GM18526 (cell line): ENCODE data around the gene PTPN14.

Experiments
- POLR2A ChIP-seq: IDR thresholded peaks from 3 replicates; pipeline ENCODE4 v1.6.1; 2011; ENCODE audit not compliant: insufficient read length; ENCODE audit errors: extremely low read depth

Gene PTPN14

GRCh38 chr1:214377886-214378285 is 173.5 kb downstream of the PTPN14 start:
- TF ChIP-seq POLR2A: no peak

- no peak for TF ChIP-seq POLR2A
Measured at GRCh38 chr1:214377485-214377884, 173.9 kb downstream of the PTPN14 start.

GRCh38 chr1:214372092-214372491 is 179.3 kb downstream of the PTPN14 start:
- no peak for TF ChIP-seq POLR2A

- TF ChIP-seq POLR2A: no peak
Measured at GRCh38 chr1:214370615-214371014, 180.8 kb downstream of the PTPN14 start.

- no peak for TF ChIP-seq POLR2A
Measured at GRCh38 chr1:214369364-214369763, 182.0 kb downstream of the PTPN14 start.

GRCh38 chr1:214367841-214368240 is 183.6 kb downstream of the PTPN14 start:
- TF ChIP-seq POLR2A: no peak

GRCh38 chr1:214364786-214365295 is 186.6 kb downstream of the PTPN14 start:
- TF ChIP-seq POLR2A: no peak

GRCh38 chr1:214364386-214364785 is 187.0 kb downstream of the PTPN14 start:
- no peak for TF ChIP-seq POLR2A

- TF ChIP-seq POLR2A: no peak
Measured at GRCh38 chr1:214363386-214363785, 188.0 kb downstream of the PTPN14 start.

GRCh38 chr1:214362188-214362882 is 189.1 kb downstream of the PTPN14 start:
- no peak for TF ChIP-seq POLR2A

- no peak for TF ChIP-seq POLR2A
Measured at GRCh38 chr1:214361636-214362035, 189.8 kb downstream of the PTPN14 start.

- no peak for TF ChIP-seq POLR2A
Measured at GRCh38 chr1:214360525-214361164, 190.8 kb downstream of the PTPN14 start.

GRCh38 chr1:214360116-214360515 is 191.3 kb downstream of the PTPN14 start:
- no peak for TF ChIP-seq POLR2A

GRCh38 chr1:214354440-214355148 is 196.8 kb downstream of the PTPN14 start:
- no peak for TF ChIP-seq POLR2A

GRCh38 chr1:214352838-214353237 is 198.6 kb downstream of the PTPN14 start:
- no peak for TF ChIP-seq POLR2A
